Activated effector memory CD4-positive, alpha-beta T cell treated with Interleukin-2 at 50 U/mL for 16 hours (primary cell): ENCODE data around the gene TRAF7.
"Not testable (repeated sequence)": the region's sequence is repeated elsewhere in the genome, so short reads cannot be mapped to it uniquely, and the experiment has no call there.

Experiments used
- DNase-seq: peaks from one replicate; pipeline ENCODE4 v3.0.0-alpha.2; 2020

TRAF7 gene

DNA sequence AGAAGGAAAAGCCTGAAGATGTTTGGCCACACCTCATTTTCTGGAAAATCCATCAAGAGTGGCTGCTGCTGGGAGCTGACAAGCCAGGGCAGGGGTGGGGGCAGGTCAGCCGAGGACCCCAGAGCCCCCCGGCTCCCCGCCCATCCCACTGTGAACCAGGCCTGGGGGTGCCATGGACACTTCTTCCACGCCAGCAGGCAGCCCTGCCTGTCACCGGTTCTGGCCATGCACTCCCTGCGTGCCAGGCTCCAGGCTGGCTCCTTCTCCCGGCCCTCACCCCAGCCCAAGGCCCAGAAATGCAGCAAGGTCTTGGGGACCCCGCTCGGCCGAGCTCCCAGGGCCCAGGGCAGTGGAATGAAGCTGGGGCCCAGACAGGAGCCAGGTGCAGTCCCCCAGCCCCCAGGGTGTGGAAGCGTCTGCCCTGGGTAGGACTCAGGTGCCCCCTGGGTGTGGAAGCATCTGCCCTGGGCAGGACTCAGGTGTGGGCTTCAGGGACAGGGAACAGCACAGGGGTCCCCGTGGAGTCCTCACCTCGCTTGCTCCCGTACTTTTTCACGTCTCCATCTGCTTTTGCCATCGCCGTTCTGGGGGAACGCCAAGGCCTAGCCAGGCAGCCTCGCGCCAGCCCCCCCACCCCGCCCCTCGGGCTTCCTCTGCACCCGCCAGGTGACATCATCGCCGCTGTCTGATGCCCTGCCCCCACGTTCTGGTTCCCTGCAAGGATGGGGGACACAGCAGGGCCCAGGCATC is 32.5 kb upstream of the TRAF7 start:
- DNase-seq, result not testable (repeated sequence)

DNA sequence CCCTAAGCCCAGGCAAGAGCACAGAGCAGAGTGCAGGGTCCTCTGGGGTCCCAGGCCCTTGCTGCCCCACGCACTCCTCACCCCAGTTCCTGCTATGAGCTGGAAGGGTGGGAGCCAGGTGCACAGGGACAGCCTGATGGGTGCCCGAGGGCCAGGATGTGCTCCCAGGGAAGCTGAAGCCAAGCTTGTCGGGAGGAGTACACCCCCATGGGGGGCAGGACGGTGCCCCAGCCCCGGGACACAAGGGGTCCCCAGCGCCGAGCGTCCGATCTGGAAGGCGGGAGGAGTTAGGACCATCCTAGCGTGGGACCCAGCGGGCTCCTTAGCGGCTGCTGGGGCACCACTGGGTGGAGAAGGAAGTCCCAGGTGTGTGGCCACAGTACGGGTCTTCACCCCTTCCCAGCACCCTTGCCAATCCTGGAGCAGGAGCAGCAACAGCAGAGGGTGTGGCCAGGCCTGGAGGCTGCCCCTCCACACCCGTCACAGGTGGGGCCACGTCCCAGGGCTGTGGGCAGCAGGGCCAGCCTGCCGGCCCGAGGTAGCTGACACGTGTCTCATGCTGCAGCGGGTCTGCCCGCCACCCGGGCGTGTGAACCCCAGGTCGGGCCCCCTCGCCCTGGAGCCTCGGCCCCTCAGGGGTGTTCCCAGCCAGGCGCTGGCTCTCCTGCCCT is 31.7 kb upstream of the TRAF7 start:
- DNase-seq, result not testable (repeated sequence)

DNA sequence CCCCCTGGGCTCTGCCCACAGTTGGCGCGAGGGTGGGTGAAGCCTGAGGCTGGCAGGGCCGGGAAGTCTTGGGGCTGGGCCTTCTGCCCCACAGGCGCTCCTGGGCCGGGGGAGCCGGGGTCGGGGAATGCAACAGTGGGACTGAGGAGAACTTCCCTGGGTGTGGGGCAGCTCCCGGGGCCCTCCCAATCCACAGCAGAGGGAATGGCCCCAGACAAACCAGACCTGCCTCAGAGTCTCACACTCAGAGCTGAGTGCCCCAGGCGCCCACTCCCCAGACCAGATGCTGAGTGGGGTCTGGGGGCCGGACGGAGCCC is 31.2 kb upstream of the TRAF7 start:
- not testable (repeated sequence) for DNase-seq

DNA sequence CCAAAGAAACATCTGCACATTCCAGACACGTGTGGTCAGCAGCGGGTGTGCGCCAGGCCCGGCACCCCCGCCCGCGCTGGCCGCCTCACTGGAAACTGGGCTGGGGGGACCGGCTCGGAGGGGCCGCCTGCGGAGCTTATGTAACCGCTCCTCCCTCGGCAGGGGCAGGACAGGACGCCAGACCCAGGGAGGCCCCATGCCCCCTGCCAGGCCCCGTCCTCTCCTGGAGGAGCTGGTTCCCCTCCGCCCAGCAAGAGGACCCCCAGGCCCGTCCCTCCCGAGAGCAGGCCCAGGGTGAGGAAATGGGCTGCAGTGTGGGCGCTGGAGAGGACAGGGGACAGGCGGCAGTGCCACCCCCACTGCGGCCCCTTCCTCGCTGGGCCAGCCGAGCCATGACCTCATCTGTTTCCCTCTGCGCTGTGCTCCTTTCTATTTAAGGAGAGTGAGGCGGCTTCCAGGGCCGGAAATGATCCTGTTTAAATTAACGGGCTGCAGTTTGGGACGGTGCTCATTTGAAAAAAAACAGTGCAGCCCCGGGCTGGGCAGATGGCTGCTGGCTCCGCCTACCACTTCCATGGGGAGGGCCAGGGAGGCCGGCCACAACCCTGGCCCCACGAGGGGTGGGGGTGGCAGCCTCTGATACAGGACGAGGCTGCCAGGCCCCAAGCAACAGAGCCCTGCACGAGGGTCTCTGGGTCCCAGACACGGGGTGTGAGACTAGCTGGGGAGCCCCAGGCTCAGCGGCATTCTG is 30.7 kb upstream of the TRAF7 start:
- DNase-seq, result not testable (repeated sequence)

DNA sequence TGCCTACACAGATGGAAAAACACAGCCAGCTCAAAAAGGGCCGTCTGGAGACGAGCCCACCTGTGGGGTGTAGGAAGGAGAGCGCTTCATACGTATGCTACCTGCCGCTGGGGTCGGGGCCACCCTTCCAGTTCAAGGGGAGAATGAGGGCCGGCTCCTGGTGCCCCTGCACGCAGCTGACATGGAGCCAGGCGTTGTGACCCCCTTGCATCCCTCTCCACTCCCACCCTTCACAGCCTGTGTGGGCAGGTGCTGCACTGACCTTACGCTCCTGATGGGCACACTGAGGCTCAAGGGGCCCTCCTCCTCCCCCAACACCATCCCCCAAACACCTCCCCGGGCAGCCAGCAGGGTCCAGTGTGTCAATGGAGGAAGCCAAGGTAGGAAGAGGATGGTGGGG is 30.0 kb upstream of the TRAF7 start:
- not testable (repeated sequence) for DNase-seq

DNA sequence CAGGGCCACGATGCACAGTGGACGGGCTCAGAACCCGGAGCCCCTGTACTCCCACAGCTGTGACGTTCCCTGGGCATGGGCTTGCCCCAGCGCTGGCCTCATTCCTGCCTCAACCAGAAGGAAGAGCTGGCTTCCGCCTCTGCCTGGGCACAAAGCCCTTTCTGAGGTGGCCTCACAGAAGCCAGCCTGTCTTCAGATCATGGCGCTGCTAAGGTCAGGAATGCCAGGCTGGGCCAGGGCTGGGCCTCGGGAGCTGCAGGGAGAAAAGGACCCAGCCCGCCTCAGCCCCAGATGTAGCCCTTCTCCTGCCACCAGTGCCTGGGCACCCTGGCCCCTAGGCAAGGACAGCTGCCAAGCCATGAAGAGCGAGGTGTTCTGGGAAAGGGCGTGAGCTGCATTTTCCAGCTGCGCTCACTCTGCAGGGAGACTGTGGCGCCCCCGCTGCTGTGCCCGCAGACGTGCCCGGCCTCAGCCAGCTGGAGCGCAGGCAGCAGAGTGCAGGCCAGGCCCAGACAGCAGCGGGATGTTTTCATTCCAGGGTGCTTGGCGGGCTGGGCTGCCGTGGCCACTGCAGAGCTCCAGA is 29.3 kb upstream of the TRAF7 start:
- not testable (repeated sequence) for DNase-seq

DNA sequence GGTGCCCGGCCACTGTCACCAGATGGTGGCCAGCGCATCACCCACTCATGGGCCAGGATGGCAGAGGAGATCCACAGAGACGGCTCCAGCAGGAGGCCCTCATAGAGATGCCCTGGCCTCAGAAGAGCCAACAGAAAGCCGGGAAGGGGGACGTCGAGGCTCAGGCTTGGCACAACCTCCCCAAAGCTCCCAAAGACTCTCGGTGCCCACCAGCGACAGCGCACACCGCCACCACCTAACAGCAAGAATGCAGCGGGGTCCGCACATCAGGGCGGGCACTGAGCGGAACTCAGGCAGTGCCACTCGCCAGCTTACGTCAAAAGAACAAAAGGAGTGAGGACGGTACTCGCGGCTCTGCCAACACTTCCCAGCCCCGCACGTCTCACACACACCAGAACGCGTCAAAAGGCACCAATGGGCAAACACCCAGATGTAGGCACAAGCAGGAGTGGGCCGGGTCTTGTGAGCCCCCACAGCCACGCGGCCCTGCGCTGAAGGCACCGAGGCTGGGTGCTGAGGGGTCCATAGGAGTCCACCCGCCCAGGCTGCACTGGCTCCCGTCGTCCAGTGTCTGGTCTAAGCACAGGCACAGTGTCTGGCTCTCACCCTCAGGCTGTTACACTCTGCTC is 28.5 kb upstream of the TRAF7 start:
- DNase-seq, result not testable (repeated sequence)

DNA sequence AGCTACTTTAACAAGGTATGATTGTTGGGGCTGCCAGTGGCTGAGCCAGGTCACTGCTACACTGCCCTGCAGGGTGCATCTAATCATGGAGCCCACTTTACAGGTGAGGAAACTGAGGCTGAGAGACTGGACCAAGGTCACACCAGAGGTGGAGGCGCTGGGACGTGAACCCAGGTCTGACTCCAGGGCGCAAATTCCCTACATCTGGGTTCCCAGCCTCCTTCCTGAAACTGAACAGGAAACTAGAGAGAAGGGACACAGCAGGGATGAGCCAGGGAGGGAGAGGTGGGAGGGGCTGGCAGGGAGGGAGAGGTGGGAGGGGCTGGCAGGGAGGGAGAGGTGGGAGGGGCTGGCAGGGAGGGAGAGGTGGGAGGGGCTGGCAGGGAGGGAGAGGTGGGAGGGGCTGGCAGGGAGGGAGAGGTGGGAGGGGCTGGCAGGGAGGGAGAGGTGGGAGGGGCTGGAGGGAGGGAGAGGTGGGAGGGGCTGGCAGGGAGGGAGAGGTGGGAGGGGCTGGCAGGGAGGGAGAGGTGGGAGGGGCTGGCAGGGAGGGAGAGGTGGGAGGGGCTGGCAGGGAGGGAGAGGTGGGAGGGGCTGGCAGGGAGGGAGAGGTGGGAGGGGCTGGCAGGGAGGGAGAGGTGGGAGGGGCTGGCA is 27.8 kb upstream of the TRAF7 start:
- not testable (repeated sequence) for DNase-seq

DNA sequence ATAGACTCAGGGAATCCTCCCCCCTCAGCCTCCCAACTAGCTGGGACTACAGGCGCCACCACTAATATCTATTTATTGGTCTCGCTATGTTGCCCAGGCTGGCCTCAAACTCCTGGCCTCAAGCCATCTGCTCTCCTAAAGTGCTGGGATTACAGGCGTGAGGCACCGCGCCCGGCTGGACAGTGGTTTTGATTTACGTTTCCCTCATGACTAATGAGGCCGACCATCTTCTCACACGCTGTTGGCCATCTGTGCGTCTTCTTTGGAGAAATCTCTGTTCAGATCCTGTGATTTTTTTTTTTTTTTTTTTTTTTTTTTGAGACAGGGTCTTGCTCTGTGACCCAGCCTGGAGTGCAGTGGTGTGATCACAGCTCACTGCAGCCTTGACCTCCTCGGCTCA is 26.3 kb upstream of the TRAF7 start:
- not testable (repeated sequence) for DNase-seq

DNA sequence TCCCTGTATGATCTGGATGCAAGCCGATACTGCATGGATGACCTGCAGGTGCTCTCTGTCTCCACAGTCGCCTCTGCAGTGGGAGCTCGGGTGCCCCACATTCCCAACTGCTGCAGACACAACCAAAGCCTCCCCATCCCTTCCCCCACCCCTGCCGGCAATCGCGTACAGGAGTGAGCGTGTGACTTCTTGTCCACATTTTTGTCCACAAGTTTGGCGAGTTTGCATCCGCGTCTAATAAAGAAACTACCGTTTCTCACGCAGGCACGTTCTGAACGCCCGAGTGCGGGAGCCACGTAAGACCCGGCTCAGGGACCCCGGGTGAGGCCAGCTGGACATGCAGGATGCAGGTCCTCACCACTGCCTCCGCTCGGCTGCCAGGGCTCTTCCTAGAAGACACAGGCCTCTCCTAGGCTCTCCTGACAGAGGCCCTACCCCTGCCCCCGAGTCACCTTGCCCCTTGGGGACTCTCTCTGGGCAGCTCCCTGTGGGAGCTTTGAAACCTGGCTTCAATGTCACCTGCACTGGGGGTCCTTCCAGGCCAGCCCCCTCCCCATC is 25.6 kb upstream of the TRAF7 start:
- DNase-seq, result not testable (repeated sequence)

DNA sequence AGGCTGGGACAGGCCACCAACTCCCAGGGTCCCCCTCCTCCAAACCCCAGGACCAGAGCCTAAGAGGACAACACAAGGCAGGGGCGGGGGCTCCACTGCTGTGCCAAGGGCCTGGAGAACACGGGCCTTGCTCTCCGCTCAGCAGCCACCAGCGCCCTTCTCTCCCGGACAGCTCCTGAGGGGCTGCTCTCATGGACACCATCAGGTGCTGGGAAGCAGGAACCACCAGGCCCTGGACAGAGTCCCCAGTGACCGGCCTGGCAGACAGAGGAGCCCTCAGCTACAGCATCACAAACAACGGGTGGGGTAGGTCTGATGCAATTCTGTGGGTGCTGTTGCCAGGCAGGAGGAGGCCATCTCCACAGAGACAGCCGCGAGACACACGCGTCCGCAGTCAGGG is 21.8 kb upstream of the TRAF7 start:
- DNase-seq, result not testable (repeated sequence)

DNA sequence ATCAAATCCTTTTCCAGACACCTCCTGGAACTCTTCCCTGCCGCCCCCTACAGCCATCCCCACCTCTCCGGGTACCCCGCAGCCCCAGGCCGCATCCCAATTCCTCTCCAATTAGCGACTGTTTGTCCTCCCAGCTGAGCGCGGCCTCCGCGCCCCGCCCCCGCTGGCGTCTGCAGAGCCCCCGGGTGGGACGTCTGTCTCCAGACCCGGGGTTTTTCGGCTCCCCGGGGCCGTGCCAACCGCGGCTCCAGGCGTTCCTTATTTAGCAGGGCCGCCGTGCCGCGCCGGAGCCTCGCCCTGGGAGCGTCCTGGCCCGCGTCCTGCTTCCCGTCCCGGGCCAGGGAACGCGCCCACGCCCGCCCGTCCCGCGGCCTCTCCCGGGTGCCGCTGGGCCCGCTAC is 20.5 kb upstream of the TRAF7 start:
- not testable (repeated sequence) for DNase-seq

DNA sequence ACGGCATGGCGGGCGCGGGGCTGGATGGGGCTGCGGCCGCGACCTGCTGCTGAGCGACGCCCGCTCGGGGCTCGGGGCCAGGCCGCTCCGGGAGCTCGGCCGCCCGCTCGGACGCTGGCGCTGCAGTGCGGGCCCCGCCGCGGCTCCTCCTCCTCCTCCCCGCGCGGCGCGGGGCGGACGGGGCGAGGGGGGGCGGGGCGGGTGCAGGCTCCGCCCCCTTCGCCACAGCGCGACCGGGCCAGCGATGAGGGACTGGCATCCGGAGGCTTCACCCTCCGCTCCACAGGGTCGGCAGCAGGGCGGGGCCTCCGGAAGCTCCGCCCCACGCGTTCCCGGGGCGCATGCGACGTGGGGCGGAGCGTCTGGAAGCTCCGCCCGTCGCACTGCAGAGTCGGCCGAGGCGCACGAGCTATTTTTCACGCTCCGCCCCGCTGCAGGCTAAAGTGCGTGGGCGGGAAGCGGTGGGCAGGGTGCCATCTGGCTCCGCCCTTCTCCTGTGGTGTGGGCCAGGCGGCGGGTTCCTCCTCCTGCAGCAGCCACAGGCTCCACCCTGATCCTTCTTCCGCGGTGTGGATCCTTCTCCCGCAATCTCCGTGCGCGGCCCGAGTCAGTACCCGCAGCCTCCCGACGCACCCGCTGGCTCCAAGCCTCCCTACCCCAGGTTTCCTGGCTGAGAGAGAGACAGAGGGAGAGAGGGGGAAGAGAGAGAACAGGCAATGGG is 19.7 kb upstream of the TRAF7 start, which contains the start of gene PKD1:
PKD1 (minus strand) TSS at position 129 of the 721 bp plus-strand sequence. CDS start 209 bp downstream, outside the sequence.
- peak; percentile 98 for DNase-seq

DNA sequence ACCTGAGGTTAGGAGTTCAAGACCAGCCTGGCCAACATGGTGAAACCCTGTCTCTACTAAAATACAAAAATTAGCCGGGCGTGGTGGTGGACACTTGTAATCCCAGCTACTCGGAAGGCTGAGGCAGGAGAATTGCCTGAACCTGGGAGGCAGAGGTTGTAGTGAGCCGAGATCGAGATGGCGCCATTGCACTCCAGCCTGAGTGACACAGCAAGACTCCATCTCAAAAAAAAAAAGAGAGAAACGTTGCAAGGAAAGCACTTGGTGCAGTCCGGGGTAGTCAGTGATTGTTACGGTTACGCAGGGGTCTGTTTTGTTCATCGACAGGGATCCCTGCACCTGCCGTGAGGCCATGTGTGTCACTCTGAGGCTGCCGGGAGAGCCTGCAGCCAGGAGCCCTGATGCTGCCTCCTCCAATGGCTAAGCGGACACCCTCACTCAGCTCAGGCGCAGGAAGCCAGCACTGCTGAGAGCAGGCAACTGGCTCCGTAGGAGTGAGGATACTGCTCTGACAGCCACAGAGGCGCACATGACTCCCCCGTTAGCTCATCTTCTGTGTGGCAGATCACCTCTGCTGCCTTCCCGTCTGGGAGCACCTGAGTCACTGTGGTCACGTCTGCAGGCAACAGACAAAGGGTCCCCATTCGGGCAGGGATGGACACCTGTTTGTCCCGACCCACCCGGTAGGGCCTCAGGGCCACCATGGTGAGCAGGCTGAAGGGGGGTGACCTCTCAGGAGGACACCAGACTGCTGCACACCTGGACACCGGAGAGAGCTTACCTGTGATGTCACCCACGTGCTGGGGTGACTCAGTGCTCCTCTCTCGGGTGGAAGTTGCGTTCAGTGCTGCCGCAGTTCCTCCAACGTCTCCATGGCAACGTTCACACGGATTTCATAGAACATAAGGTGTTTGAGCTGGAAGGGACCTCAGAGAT is 12.4 kb upstream of the TRAF7 start:
- DNase-seq, result no peak

DNA sequence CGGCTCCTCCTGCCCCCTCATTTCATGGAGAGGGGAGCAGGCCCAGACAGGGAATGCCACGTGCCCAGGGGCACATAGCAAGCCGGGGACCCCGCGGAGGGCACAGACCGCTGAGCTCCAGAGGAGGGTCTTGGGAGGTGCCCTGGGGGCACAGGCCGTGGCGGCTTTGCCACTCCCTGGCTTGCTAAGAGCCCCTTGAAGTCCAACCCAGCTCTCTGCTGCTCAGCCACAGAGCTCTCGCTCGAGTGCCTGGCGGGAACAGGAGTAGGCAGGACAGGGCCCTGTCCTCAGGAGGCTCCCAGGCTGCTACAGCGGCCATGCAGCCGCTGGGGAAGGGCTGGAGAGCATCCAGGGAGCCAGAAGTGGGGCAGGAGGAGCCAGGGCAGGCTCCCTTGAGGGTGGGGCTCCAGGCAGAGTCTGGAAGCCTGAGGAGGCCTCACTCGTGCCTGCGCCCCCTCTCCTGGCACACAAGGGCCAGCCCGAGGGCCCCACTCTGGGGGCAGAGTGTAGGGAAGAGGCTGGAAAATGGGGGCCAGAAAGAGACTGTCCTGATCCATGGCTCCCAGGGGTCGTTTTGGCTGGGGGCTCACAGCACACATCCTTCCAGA is 11.6 kb upstream of the TRAF7 start:
- no peak for DNase-seq

DNA sequence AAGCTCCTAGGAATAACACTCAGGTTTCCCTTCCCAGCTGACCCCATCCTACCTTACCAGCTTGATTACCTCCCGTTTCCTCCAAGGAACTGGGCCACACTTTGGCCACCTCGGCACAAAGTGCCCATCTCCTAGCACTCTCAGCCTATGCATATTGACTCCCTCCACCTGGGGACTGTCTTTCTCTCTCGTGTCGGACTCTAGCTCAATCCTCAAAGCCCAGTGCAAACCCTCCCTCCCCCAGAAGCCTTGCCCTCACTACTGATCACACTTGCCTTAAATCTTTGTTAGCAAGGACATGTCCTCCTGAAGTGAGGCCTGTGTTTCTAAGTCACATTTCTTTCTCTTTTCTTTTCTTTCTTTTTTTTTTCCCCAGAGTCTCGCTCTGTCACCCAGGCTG is 9.7 kb upstream of the TRAF7 start:
- DNase-seq, result no peak

DNA sequence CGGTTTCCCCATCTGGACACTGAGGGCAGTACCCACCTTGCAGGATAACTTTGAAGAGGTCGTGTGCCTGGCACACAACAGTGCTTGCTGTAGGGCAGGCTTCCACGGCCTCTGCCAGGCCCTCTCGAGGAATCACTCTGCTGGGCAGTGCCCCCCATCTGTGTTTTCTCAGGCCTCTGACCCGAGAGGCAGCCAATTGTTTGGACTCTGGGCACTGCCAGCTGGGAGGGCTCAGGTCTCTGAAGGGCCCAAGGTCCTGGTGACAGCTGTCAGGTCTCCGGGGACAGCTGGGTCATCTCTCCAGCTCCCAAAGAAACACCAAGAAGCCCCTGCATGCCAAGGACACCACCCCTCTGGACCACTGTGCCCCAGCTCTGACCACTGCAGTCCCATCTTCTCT is 8.2 kb upstream of the TRAF7 start:
- no peak for DNase-seq

DNA sequence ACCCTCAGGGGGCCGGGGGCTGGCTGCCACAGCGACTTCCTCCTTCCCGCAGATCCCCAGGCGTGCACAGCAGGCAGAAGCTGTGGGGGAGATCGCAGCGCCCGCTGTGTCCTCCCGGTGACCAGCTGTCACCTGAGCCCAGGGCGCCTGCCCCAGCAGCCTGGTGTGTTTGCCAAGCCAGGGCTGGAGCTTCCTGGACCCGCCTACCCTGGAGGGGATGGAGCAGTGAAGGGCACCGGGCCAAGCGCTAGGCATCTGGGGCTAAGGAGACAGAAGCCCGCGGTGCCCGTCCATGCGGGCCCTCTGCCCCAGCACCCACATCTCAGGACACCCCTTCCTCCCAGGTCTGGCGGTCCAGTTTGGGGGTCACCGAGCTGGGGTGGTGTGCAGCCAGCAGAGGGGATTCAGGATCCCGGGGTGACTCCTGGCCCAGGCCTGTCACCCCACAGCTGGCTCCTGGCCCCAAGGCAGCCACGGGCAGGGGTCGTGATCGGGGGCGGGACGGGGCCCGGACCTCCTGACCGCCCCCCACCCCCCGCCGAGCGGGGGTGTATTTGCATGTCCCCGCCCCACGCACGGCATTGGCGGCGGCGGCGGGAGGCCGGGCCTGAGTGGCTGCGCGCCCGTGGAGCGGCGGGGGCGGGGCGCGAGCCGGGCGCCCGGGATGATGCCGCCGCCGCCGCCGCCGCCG is 7.5 kb upstream of the TRAF7 start, which contains the start of gene RAB26:
RAB26 (plus strand) TSS at position 645 of the 691 bp plus-strand sequence. CDS start 159 bp downstream, outside the sequence.
- peak; percentile 38 for DNase-seq
